ENCODE measurements around the gene DNAJC7.

The DNAJC7 gene

GRCh38 chr17:42018339-42018738 is 1.1 kb upstream of the DNAJC7 start:
- TF ChIP-seq MAX (IDR thresholded peaks at IDR 0.05) (no peak), NFIC (IDR thresholded peaks at IDR 0.05) (no peak), ZBTB7A (IDR thresholded peaks at IDR 0.05; ENCODE audit: low read depth) (no peak), FOXM1 (IDR thresholded peaks at IDR 0.05; ENCODE audit: borderline replicate concordance, low read depth) (no peak), TEAD4 (IDR thresholded peaks at IDR 0.05) (no peak), EP300 (IDR thresholded peaks at IDR 0.05; ENCODE audit: borderline replicate concordance) (no peak), CREB1 (IDR thresholded peaks at IDR 0.05; ENCODE audit: low read depth) (no peak), EGR1 (IDR thresholded peaks at IDR 0.05) (no peak), YY1 (IDR thresholded peaks at IDR 0.05; ENCODE audit: low read depth) (no peak), TCF12 (IDR thresholded peaks at IDR 0.05; ENCODE audit: low read depth) (no peak), CEBPB (IDR thresholded peaks at IDR 0.05) (no peak), RAD21 (IDR thresholded peaks at IDR 0.05; ENCODE audit: low read depth) (no peak), USF1 (IDR thresholded peaks at IDR 0.05) (no peak), TAF1 (IDR thresholded peaks at IDR 0.05; ENCODE audit: low read depth) (no peak), REST (IDR thresholded peaks at IDR 0.05; ENCODE audit: low read depth) (no peak)

GRCh38 chr17:42017866-42018200 is 594 bp upstream of the DNAJC7 start:
- TF ChIP-seq CEBPB (IDR thresholded peaks at IDR 0.05) (no peak), YY1 (IDR thresholded peaks at IDR 0.05; ENCODE audit: low read depth) (no peak), REST (IDR thresholded peaks at IDR 0.05; ENCODE audit: low read depth) (no peak), EGR1 (IDR thresholded peaks at IDR 0.05) (no peak), ZBTB7A (IDR thresholded peaks at IDR 0.05; ENCODE audit: low read depth) (no peak), USF1 (IDR thresholded peaks at IDR 0.05) (no peak), TEAD4 (IDR thresholded peaks at IDR 0.05) (no peak), CREB1 (IDR thresholded peaks at IDR 0.05; ENCODE audit: low read depth) (no peak), RAD21 (IDR thresholded peaks at IDR 0.05; ENCODE audit: low read depth) (no peak), TCF12 (IDR thresholded peaks at IDR 0.05; ENCODE audit: low read depth) (no peak), MAX (IDR thresholded peaks at IDR 0.05) (no peak; the same call in 1 of the 2 replicates), TAF1 (IDR thresholded peaks at IDR 0.05; ENCODE audit: low read depth) (no peak)

- TF ChIP-seq TAF1 (IDR thresholded peaks at IDR 0.05; ENCODE audit: low read depth), result no peak
- TF ChIP-seq FOXM1 (IDR thresholded peaks at IDR 0.05; ENCODE audit: borderline replicate concordance, low read depth), result no peak
- no peak for TF ChIP-seq USF1 (IDR thresholded peaks at IDR 0.05)
Measured at GRCh38 chr17:42016411-42016831, 818 bp downstream of the DNAJC7 start.

GRCh38 chr17:42010898-42011516 is 6.2 kb downstream of the DNAJC7 start:
- TF ChIP-seq TEAD4 (IDR thresholded peaks at IDR 0.05), result no peak

- peak; percentile 58 for TF ChIP-seq TEAD4 (IDR thresholded peaks at IDR 0.05)
- peak; percentile 65 for TF ChIP-seq CEBPB (IDR thresholded peaks at IDR 0.05)
Measured at GRCh38 chr17:42010266-42010680, 7.0 kb downstream of the DNAJC7 start.

- TF ChIP-seq EGR1 (IDR thresholded peaks at IDR 0.05) (no peak), RAD21 (IDR thresholded peaks at IDR 0.05; ENCODE audit: low read depth) (peak; percentile 17; the same call in 1 of the 2 replicates)
Measured at GRCh38 chr17:42009170-42009569, 8.1 kb downstream of the DNAJC7 start.

- no peak for TF ChIP-seq REST (IDR thresholded peaks at IDR 0.05; ENCODE audit: low read depth)
- no peak for TF ChIP-seq TCF12 (IDR thresholded peaks at IDR 0.05; ENCODE audit: low read depth)
- TF ChIP-seq EGR1 (IDR thresholded peaks at IDR 0.05), result no peak
- no peak for TF ChIP-seq TAF1 (IDR thresholded peaks at IDR 0.05; ENCODE audit: low read depth)
- no peak for TF ChIP-seq ZBTB7A (IDR thresholded peaks at IDR 0.05; ENCODE audit: low read depth)
- no peak for TF ChIP-seq USF1 (IDR thresholded peaks at IDR 0.05)
- TF ChIP-seq YY1 (IDR thresholded peaks at IDR 0.05; ENCODE audit: low read depth), result no peak
- no peak for TF ChIP-seq CREB1 (IDR thresholded peaks at IDR 0.05; ENCODE audit: low read depth)
- no peak for TF ChIP-seq TEAD4 (IDR thresholded peaks at IDR 0.05)
- no peak for TF ChIP-seq EP300 (IDR thresholded peaks at IDR 0.05; ENCODE audit: borderline replicate concordance)
Measured at GRCh38 chr17:42005166-42005565, 12.1 kb downstream of the DNAJC7 start.

Measured in Ishikawa (cell line).